HG02763 (cell line): ENCODE data around the gene ACTR3.
"Not testable (repeated sequence)": the region's sequence is repeated elsewhere in the genome, so short reads cannot be mapped to it uniquely, and the experiment has no call there.

Experiments used
- ATAC-seq: cut with Tn5 transposase; IDR thresholded peaks from one replicate; pipeline ENCODE4 v1.9.1; 2021; ENCODE audit warnings: mild to moderate bottlenecking, moderate library complexity; ENCODE audit not compliant: unreplicated experiment

ACTR3 gene

DNA sequence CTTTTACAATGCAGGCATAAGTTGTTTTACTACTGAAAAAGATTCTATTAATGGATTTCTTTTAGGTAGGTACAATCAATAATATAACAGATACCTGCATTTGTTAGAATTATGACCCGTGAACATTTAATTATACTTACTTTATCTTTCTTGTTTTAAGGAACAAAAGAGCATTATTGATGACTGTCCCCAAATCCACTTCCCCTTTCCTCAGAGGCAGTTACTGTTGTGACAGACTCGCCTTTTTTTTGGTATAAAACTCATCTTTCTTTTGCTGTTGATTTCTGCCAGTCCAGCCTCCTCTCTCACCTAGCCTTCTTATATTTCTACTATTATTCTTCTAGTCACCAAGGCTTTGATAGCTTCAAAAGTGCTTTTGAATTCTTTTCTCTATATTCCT is 12.1 kb downstream of the ACTR3 start:
- no peak for ATAC-seq

- no peak for ATAC-seq
Measured at GRCh38 chr2:113905886-113906285, 16.0 kb downstream of the ACTR3 start.

- no peak for ATAC-seq
Measured at GRCh38 chr2:113906647-113907046, 16.8 kb downstream of the ACTR3 start.

- no peak for ATAC-seq
Measured at GRCh38 chr2:113907297-113907696, 17.4 kb downstream of the ACTR3 start.

DNA sequence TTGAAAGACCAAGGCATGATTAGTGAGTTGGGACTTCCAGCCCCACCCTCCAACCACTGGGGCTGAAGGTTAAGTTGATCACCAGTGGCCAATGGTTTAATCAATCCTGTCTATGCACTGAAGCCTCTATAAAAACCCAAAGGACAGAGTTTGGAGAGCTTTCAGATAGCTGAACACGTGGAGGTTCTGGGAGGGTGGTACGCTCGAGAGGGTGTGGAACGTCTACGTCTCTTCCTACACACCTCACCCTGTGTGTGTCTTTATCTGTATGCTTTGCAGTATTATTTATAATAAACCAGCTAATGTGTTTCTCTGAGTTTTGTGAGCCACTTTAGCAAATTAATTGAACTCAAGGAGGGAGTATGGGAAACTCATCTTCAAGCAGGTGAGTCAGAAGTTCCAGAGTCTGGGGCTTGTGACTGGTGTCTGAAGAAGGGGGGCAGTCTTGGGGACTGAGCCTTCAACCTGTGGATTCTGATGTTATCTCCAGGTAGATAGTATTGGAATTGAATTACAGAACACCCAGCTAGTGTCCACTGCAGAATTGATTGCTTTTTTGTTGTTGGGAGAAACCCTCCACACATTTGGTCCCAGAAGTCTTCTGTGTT is 20.3 kb downstream of the ACTR3 start:
- no peak for ATAC-seq

DNA sequence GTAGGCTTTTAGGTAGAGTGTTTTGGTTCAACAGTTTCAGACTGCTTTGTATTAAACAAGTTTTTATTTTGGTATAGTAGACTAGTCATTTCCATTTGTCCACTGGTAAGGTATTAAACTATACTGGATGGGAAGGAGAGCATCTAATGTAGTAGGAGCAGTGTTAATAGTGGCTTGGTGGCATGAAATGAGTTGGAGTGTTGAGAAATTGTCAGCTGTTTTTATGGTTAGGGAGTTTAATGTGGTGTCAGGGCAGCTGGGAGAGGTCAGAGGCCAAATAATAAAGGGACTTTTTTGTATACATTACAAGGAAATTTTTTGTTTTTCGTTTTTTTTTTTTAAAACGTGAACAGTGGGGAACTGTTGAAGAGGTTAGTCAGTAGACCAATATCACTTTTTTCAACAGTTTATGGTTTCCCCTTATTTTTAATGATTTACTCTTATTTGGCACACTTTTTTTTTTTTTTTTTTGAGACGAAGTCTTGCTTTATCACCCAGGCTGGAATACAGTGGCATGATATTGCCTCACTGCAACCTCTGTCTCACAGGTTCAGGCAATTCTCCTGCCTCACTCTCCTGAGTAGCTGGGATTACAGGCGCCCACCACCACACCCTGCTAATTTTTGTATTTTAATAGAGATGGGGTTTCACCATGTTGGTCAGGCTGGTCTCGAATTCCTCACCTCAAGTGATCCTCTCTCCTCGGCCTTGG is 21.2 kb downstream of the ACTR3 start:
- no peak for ATAC-seq

DNA sequence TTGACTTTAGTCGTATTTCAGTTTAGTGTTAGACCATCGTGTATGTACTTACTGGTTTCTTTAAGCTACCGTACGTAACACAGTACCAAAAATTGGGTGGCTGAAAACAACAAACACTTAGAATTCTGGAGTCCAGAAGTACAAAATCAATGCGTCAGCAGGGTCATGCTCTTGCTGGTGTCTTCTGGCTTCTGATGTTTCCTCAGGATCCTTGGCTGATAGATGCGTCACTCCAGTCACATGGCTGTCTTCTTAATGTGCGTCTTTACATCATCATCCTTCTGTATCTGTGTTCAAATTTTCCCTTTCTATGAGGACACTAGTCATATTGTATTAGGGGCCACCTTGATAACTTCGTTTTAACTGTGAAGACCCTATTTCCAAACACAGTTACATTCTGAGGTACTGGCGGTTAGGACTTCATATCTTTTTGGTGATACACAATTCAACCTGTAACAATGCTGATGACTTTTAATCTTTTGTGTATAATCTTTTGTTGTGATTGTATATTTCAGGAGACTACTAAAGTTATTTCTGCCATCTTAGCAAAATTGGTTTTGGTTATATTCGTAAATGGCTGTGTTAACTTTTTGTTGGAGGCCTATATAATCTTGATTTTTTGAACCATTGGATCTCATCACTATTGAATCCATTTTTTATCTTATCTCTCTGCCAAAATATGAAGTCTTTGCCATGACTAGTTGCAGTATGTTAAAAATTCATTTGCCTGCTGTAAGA is 25.4 kb downstream of the ACTR3 start:
- ATAC-seq, result no peak

- ATAC-seq, result no peak
Measured at GRCh38 chr2:113918229-113918628, 28.3 kb downstream of the ACTR3 start.

DNA sequence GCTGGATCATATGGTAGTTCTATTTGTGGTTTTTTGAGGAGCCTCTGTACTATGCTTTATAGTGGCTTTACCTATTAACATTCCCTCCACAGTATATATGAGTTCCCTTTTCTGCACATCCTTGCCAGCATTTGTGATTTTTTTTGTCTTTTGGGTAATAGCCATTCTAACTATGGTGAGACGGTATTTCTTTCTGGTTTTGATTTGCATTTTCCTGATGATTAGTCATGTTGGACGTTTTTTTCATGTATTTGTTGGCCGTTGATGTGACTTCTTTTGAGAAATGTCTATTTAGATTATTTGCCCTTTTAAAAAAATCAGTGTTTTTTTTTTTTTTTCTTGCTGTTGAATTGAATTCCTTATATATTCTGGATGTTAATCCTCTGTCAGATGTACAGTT is 31.1 kb downstream of the ACTR3 start:
- no peak for ATAC-seq

GRCh38 chr2:113922335-113922734 is 32.4 kb downstream of the ACTR3 start:
- no peak for ATAC-seq

- ATAC-seq, result no peak
Measured at GRCh38 chr2:113922784-113923183, 32.9 kb downstream of the ACTR3 start.

DNA sequence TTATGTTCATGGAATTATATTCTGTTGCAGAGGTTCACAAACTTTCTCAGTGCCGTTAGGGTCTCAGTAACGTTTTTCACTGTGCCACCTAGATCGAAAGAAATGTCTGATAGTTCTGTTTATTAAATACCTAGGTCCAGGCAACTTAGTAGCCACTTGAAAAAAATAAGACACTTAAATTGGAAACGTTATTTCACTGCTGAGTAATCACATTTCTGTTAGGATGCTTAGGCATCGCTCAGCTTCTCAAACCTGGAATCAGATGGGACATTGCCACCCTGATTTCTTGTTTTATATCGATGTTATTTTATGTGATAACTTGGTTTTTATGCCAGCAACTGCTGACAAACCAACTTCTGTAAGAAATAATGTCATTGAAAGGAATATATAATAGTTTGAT is 36.0 kb downstream of the ACTR3 start:
- ATAC-seq, result no peak

GRCh38 chr2:113926314-113926713 is 36.4 kb downstream of the ACTR3 start:
- no peak for ATAC-seq

GRCh38 chr2:113930448-113930847 is 40.6 kb downstream of the ACTR3 start:
- no peak for ATAC-seq

- no peak for ATAC-seq
Measured at GRCh38 chr2:113937501-113937900, 47.6 kb downstream of the ACTR3 start.

DNA sequence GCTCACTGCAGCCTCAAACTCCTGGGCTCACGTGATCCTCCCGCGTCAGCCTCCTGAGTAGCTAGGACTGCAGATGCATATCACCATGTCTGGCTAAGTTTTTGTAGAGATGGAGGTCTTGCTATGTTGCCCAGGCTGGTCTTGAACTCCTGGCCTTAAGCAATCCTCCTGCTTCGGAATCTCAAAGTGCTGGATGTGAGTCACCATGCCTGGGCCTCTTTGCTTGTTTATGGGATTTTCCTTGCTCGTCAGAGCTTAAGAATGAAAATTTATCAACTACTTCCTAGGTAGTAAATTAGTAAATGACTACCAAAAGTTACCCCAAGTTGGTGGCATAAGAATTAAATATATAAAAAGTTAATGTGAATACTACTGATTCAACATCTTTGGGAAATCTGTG is 51.0 kb downstream of the ACTR3 start:
- no peak for ATAC-seq

GRCh38 chr2:113945784-113946183 is 55.9 kb downstream of the ACTR3 start:
- ATAC-seq, result not testable (repeated sequence)

- not testable (repeated sequence) for ATAC-seq
Measured at GRCh38 chr2:113950906-113951305, 61.0 kb downstream of the ACTR3 start.

GRCh38 chr2:113961000-113961399 is 71.1 kb downstream of the ACTR3 start:
- ATAC-seq, result no peak

DNA sequence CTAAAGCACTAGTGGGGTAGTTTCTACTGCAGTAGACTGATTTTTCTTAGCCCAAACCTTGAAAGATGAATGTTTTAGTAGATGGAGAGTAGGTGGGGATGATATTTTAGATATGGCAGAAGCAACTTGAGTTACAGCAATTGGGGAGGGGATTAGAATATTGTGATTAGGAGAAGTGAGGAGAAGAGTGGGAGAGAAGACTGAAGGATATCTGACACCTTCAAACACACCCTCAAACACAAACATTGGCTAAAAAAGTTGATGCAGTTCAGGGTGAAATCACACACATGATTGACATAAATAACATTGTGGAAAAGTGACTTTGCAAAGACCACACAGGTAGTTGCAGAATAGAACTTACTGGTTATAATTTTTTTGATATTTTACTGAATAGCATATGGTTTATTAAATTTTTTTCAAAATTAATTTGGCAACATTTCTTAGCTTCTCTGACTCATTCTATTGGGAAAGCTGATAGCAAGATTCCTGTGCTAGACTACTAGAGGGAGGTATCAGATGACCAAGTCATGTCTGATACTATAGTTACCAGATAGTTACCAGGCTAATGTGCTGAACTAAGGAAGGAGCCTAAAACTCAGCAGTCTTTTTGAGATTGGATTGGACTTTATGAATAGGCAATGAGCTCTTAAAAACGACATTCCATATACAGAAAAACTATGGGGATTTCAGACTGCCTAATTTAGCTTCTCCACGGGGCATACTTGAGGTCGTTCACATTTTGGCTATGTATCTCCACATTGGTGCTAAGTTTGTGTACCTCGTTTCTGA is 73.0 kb downstream of the ACTR3 start:
- ATAC-seq, result no peak

DNA sequence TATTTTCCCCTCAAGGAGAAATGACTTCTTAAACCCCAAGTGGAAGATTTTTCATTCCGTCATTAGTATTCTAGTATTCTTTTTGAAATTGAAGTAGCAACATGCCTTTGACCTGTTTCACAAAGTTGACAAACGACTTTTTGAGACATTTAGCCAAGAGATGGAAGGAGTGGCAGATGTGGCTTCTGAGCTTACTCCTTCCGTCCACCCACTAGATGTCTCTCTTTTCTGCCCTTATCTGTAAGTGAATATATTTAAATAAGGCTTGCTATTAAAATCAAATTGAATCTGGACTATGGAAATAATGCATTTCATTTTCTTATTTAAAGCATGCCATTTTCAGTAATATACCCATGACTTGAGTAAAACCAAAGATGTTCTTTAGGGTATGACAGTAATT is 74.1 kb downstream of the ACTR3 start:
- no peak for ATAC-seq
